ENCODE results near the gene ADGRG6. TPM values are rescaled to one million over a fixed set of nuclear protein-coding genes. Genes with fewer than 3 reads are reported as not detected.

ADGRG6 gene
- total and polyA plus RNA-seq, 10 of the 15 experiments (the other 5 are each of a cell fraction or from before 2014, with no cell fraction given), result 0.01 to 0.24 (median 0.13) TPM; not detected in 7

GRCh38 chr6:142339968-142340658 is 38.3 kb downstream of the ADGRG6 start:
- TF ChIP-seq JUNB (IDR thresholded peaks at IDR 0.05), result no peak
- TF ChIP-seq, protein P1, sequence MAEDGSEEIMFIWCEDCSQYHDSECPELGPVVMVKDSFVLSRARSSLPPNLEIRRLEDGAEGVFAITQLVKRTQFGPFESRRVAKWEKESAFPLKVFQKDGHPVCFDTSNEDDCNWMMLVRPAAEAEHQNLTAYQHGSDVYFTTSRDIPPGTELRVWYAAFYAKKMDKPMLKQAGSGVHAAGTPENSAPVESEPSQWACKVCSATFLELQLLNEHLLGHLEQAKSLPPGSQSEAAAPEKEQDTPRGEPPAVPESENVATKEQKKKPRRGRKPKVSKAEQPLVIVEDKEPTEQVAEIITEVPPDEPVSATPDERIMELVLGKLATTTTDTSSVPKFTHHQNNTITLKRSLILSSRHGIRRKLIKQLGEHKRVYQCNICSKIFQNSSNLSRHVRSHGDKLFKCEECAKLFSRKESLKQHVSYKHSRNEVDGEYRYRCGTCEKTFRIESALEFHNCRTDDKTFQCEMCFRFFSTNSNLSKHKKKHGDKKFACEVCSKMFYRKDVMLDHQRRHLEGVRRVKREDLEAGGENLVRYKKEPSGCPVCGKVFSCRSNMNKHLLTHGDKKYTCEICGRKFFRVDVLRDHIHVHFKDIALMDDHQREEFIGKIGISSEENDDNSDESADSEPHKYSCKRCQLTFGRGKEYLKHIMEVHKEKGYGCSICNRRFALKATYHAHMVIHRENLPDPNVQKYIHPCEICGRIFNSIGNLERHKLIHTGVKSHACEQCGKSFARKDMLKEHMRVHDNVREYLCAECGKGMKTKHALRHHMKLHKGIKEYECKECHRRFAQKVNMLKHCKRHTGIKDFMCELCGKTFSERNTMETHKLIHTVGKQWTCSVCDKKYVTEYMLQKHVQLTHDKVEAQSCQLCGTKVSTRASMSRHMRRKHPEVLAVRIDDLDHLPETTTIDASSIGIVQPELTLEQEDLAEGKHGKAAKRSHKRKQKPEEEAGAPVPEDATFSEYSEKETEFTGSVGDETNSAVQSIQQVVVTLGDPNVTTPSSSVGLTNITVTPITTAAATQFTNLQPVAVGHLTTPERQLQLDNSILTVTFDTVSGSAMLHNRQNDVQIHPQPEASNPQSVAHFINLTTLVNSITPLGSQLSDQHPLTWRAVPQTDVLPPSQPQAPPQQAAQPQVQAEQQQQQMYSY (CRISPR knock-in tag; IDR thresholded peaks at IDR 0.05), result no peak
- no peak for TF ChIP-seq SREBF1 (IDR thresholded peaks at IDR 0.05; ENCODE audit: low read length)
- TF ChIP-seq NBN (IDR thresholded peaks at IDR 0.05), result no peak
- TF ChIP-seq CREM (IDR thresholded peaks at IDR 0.05; ENCODE audit: low read depth), result no peak
- TF ChIP-seq CHD2 (IDR thresholded peaks at IDR 0.05; ENCODE audit: borderline replicate concordance, low read depth, low read length), result no peak
- no peak for TF ChIP-seq CHD1 (IDR thresholded peaks at IDR 0.05; ENCODE audit: low read depth, low read length)
- no peak for TF ChIP-seq ZNF687 (IDR thresholded peaks at IDR 0.05)
- TF ChIP-seq RB1 (IDR thresholded peaks at IDR 0.05; ENCODE audit: borderline replicate concordance), result no peak
- TF ChIP-seq BMI1 (IDR thresholded peaks at IDR 0.05; ENCODE audit: borderline replicate concordance), result no peak
- intact Hi-C loops (cut with micrococcal nuclease; ENCODE audit: unreplicated experiment) (no loop called here), in situ Hi-C loops (cut with MboI) (no loop called here)
- Histone ChIP-seq H3K4me3 (no peak overlapping the region), H3K4me2 (ENCODE audit: control insufficient read depth, insufficient read depth) (no peak overlapping the region), H3K9me3 (replicated peaks; ENCODE audit: control insufficient read depth, insufficient read depth, low read length) (no peaks in the 10 kb centered on the region), H3K79me2 (ENCODE audit: control insufficient read depth, insufficient read depth, low read length) (no peaks in the 10 kb centered on the region), H3K27me3 (replicated peaks in 1 of 2; ENCODE audit: control insufficient read depth in 2 of 2, insufficient read depth in 2 of 2, low read length in 1 of 2) (no peaks in the 10 kb centered on the region), H2AFZ (ENCODE audit: control insufficient read depth, low read depth, low read length) (no peak overlapping the region), H3K4me1 (ENCODE audit: control insufficient read depth, insufficient read depth, low read length) (no peaks in the 10 kb centered on the region), H4K20me1 (ENCODE audit: control insufficient read depth, insufficient read depth) (no peaks in the 10 kb centered on the region), H3K9ac (ENCODE audit: control insufficient read depth, insufficient read depth, low read length) (no peak overlapping the region), H3K27ac (ENCODE audit: control insufficient read depth, insufficient read depth) (no peak overlapping the region), H3K36me3 (ENCODE audit: control insufficient read depth in 2 of 2, insufficient read depth in 2 of 2, low read length in 1 of 2) (no peaks in the 10 kb centered on the region)
- DNase-seq (ENCODE audit: low read depth, low spot score) (no peak), ATAC-seq (no peak), FAIRE-seq (no peak)
- POLR2A ChIA-PET, result no interaction called here
- BruUV-seq (replicated peaks), result no TSS peak
- RAD21 ChIA-PET (ENCODE audit: unreplicated experiment), result no interaction called here
- CTCF ChIA-PET, result interaction anchor here (2.0 kb wide), 1 partner anchor 10 kb away, joined by 5 read pairs; no protein-coding TSS in a partner anchor
- 0% methylated on average over 1 of the region's 1 CpG for WGBS (ENCODE audit: insufficient coverage, insufficient replicate concordance, low lambda C conversion rate, missing lambda C conversion rate)
- SMC1A ChIA-PET (ENCODE audit: uncharacterized antibody, unreplicated experiment), result interaction anchor here (1.4 kb wide), 1 partner anchor 13 kb away, joined by 3 read pairs; no protein-coding TSS in a partner anchor
